Keratinocyte (primary cell): Measurements from ENCODE around the gene GDNF.

Experiments
- CTCF ChIP-seq, 3 experiments: IDR thresholded peaks in 1 of 3; conservative IDR thresholded peaks in 1 of 3; optimal IDR thresholded peaks in 1 of 3; 2 replicates in 2 of 3; 3 replicates in 1 of 3; pipeline versions ENCODE3 to v1.5.1; 2011; ENCODE audit warnings: low read length in 3 of 3, mild to moderate bottlenecking in 3 of 3, moderate library complexity in 2 of 3, control low read depth in 1 of 3, inconsistent platforms in 1 of 3; ENCODE audit not compliant: insufficient read depth in 2 of 3; ENCODE audit errors: extremely low read depth in 1 of 3
- EZH2 ChIP-seq: IDR thresholded peaks from one replicate; pipeline ENCODE4 v1.6.1; 2012; ENCODE audit warnings: inconsistent platforms, mild to moderate bottlenecking, low read length, moderate library complexity

- TF ChIP-seq CTCF (optimal IDR thresholded peaks at IDR 0.05 in 1 of 3, IDR thresholded peaks at IDR 0.05 in 1 of 3, conservative IDR thresholded peaks at IDR 0.05 in 1 of 3; ENCODE audit: extremely low read depth in 1 of 3, insufficient read depth in 2 of 3, low read length in 3 of 3) (no peak), EZH2 (no peak)
Observed at GRCh38 chr5:37814699-37815098, 25.1 kb downstream of the GDNF start.
